ENCODE data around the gene PGAP1.
"Not testable (repeated sequence)": the region's sequence is repeated elsewhere in the genome, so short reads cannot be mapped to it uniquely, and the experiment has no call there.

The PGAP1 gene

GRCh38 chr2:196941398-196942078, 15.0 kb upstream of the PGAP1 start:
- DNase-seq, result no peak

DNA sequence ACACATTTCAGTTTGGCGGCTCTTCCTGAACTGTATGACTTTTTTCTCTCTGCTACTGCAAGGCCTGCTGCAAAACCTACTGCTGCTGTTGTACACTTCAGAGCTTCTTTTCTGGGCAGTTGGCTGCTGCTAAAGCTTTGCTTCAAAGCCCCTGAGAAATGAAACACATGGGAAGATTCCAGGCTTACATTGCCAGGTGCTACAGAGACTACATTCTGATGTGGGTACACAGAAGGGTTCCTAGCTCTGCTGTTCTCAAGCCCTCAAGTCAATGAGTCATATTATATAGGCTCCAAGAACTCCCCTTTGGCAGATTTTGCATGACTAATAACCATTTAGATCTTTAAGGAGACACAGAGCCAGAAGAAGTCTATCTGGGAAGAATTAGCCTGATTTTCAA, 12.9 kb upstream of the PGAP1 start:
- no peak for DNase-seq

DNA sequence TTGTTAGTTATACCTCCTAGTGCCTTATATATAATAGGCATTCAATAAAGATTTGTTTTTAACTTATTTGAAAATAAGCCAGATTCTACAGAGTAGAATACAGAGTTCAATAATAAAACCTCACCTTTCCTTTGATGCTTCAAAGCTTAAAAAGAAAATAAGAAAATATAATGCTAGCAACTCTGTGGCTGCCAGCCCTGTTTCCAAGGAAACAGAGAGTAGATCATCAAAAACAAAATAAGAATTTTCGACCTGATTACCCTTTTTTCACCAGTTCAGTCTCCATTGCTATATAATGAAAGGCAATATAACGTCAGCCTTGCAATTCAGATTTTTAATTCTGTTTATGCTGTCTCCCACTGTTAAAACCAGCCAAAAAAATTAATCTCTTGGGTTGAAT, 8.9 kb upstream of the PGAP1 start:
- no peak for DNase-seq

GRCh38 chr2:196934672-196935071, 8.2 kb upstream of the PGAP1 start:
- DNase-seq, result no peak

DNA sequence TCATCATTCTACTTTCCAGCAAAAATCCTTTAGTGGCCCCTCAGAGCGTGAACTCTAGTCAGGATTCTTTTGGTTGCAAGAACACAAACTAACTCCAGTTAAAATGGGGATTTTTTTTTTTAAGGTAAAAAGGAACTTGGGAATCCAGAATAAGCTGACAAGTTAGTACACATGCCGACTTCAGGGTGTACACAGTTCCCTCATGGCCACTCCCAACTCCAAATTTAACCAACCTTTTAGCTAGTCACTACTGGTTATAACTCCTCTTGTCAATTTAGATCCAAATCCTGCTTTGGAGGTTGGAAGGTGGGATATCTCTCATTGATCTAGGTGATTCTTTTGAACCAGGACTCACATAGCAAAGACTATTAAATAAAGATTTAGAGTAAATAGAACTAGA, 5.0 kb upstream of the PGAP1 start:
- no peak for DNase-seq

GRCh38 chr2:196927376-196928225, 1.1 kb upstream of the PGAP1 start:
- peak; percentile 32 for DNase-seq

- DNase-seq, result peak; percentile 25
Observed at GRCh38 chr2:196925768-196926561, 542 bp downstream of the PGAP1 start.

- peak; percentile 20 for DNase-seq
Observed at GRCh38 chr2:196925051-196925767, 1.3 kb downstream of the PGAP1 start.

DNA sequence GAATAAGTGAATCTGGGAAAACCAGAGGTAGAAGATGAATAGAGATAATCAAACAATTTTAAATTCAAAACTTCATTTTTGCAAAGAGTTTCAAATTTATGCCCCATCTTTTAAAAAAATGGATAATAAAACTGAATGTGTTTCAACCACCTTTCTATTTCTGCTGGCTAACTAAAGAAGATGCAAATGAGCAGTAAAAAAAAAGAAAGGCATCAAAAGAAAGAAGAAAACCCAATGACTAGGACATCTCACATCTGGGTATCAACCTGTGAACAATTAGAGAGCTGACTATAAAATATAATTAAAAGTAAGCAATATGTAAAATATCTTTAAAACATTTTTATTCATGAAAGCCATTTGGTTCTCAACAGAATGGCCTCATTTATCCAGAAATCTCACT, 2.5 kb downstream of the PGAP1 start:
- DNase-seq, result no peak

GRCh38 chr2:196918927-196919326, 7.6 kb downstream of the PGAP1 start:
- no peak for DNase-seq

- no peak for DNase-seq
Observed at GRCh38 chr2:196917802-196918201, 8.7 kb downstream of the PGAP1 start.

- DNase-seq, result no peak
Observed at GRCh38 chr2:196915507-196916189, 10.9 kb downstream of the PGAP1 start.

DNA sequence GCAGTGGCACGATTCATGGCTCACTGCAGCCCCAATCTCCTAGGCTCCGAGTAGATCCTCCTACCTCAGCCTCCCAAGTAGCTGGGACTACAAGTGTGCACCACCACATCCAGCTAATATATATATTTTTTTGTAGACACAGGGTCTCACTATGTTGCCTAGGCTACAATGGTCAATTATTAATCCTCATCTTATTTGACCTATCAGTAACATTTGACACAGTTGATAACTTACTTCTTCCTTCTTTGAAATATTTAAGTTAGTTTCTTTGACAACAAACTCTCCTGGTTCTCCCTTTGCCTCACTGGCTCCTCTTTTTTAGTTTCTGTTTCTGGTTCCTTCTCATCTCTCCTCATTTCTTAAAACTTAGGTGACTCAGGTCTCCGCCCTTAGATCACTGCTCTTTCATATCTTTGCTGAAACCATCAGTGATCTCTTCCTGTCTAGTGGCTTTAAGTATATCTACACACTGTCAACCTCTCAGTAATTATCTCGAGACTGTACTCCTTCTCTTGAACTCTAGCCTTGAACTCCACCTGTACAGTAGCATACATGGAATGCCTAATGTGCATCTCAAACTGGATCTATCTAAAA, 11.5 kb downstream of the PGAP1 start:
- DNase-seq, result no peak

GRCh38 chr2:196913691-196914090, 12.8 kb downstream of the PGAP1 start:
- no peak for DNase-seq

GRCh38 chr2:196905365-196905764, 21.1 kb downstream of the PGAP1 start:
- not testable (repeated sequence) for DNase-seq

- no peak for DNase-seq
Observed at GRCh38 chr2:196902828-196903227, 23.7 kb downstream of the PGAP1 start.

DNA sequence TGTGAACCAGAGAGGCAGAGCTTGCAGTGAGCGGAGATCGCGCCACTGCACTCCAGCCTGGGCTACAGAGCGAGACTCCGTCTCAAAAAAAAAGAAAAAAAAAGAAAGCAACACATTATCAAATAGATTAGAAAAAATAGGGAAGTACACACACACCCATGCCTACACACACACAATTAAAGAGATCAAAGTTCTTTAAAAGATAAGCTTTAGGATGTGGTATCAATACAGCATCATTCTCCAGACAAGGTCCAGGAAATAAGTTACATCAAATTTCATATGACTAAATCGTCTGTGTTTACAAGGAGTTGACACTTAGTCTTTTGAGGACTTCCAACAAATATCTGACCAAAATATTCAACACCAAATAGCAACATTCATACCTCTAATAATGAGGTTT, 25.7 kb downstream of the PGAP1 start:
- DNase-seq, result no peak

GRCh38 chr2:196899976-196900375, 26.5 kb downstream of the PGAP1 start:
- DNase-seq, result no peak

DNA sequence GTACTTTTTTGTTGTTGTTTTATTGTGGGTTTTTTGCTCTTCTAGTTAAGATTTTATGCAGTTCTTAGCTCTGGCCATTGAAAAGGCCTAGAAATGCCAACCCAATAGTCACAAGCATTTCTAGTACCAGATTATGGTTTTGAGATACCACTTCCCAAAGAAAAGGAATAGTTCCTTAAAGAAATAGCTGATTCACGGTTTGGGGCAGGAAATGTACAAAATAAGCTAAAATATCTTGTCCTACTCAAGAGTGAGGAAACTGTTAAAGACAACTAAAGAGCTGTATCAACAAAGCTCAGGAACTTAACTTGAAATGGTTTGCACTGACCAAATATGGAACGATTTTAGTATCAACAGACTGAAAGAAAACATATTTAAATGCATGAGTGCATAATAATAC, 35.4 kb downstream of the PGAP1 start:
- no peak for DNase-seq

DNA sequence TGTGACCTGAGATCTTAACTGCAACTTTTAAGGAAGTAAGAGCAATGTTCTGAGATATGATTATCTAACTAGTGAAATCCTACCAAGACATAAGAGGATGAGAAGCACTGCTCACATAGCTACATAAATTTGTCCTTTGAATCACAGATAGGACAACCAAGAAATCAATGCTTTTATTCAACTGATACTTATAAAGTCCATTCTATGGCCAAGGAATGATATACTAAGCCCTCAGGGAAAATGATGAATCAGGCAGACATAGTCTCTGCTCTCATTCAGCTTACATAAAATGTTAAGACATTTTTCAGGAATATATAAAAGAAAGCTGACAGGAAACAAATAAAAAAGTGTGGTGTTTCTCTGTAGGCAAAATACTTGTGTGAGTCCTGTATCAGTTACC, 39.1 kb downstream of the PGAP1 start:
- no peak for DNase-seq

- DNase-seq, result no peak
Observed at GRCh38 chr2:196884368-196884767, 42.1 kb downstream of the PGAP1 start.

- DNase-seq, result no peak
Observed at GRCh38 chr2:196876364-196876763, 50.1 kb downstream of the PGAP1 start.
